Measurements from ENCODE around the gene IFT74. TPM values are rescaled to one million over a fixed set of nuclear protein-coding genes. Genes with fewer than 3 reads are reported as not detected.

Gene IFT74
- total and polyA plus RNA-seq, 2 of the 13 experiments (the other 11 are each of a cell fraction or from before 2014, with no cell fraction given) = 4.2 to 12.3 TPM

- TF ChIP-seq ZNF30 (CRISPR knock-in tag; IDR thresholded peaks at IDR 0.05) (no peak), ZNF138 (CRISPR knock-in tag; IDR thresholded peaks at IDR 0.05; ENCODE audit: low read depth) (no peak), NFKB2 (CRISPR knock-in tag; IDR thresholded peaks at IDR 0.05; ENCODE audit: borderline replicate concordance) (no peak), POLR2G (IDR thresholded peaks at IDR 0.05; ENCODE audit: low read depth, low read length) (no peak), YEATS2 (CRISPR knock-in tag; IDR thresholded peaks at IDR 0.05; ENCODE audit: borderline replicate concordance) (no peak), ZSCAN12 (CRISPR knock-in tag; IDR thresholded peaks at IDR 0.05) (no peak), THYN1 (CRISPR knock-in tag; IDR thresholded peaks at IDR 0.05; ENCODE audit: borderline replicate concordance, low read depth) (no peak), ZNF619 (CRISPR knock-in tag; IDR thresholded peaks at IDR 0.05) (no peak), TFDP2 (CRISPR knock-in tag; IDR thresholded peaks at IDR 0.05) (no peak), ZNF652 (CRISPR knock-in tag; IDR thresholded peaks at IDR 0.05; ENCODE audit: borderline replicate concordance, low read depth) (no peak), SAFB2 (CRISPR knock-in tag; IDR thresholded peaks at IDR 0.05; ENCODE audit: borderline replicate concordance, low read depth) (no peak), RORA (CRISPR knock-in tag; IDR thresholded peaks at IDR 0.05) (no peak), ZNF256 (CRISPR knock-in tag; conservative IDR thresholded peaks at IDR 0.05) (no peak), ZNF513 (CRISPR knock-in tag; conservative IDR thresholded peaks at IDR 0.05) (no peak), FOXK2 (IDR thresholded peaks at IDR 0.05) (no peak), ZNF678 (CRISPR knock-in tag; IDR thresholded peaks at IDR 0.05) (no peak), NFIC (IDR thresholded peaks at IDR 0.05; ENCODE audit: low read length) (no peak)
- no TSS peak for BruUV-seq (replicated peaks)
- no peaks in the 10 kb centered on the region for H3K4me1 ChIP-seq (ENCODE audit: insufficient read depth, low read length)
- ChIA-PET POLR2A (no interaction called here), CTCF (ENCODE audit: low intra/inter-chr PET ratio, low total read pairs) (no interaction called here)
- in situ Hi-C loops (cut with HindIII; ENCODE audit: extremely low pct_ligation_motif_present, low pct_unique_long_range_greater_than_20kb) (no loop called here), intact Hi-C loops (cut with micrococcal nuclease; ENCODE audit: unreplicated experiment) (loop anchor here (10.0 kb wide), 1 partner anchor 207 kb away; no protein-coding TSS in a partner anchor)
- H3K36me3 ChIP-seq (replicated peaks in 1 of 2; ENCODE audit: control insufficient read depth in 1 of 2, insufficient read depth in 2 of 2, low read length in 2 of 2) = no peaks in the 10 kb centered on the region
- FAIRE-seq (no peak), ATAC-seq (no peak), DNase-seq (ENCODE audit: low spot score) (no peak)
- WGBS (ENCODE audit: low lambda C conversion rate) = 68% methylated on average over 2 of the region's 2 CpGs
- no peak overlapping the region for H2AFZ ChIP-seq (ENCODE audit: low read length)
- H3K79me2 ChIP-seq (ENCODE audit: insufficient read depth, low read length) = no peaks in the 10 kb centered on the region
- no peaks in the 10 kb centered on the region for H3K9me3 ChIP-seq (ENCODE audit: low read length)
- no peak overlapping the region for H3K27ac ChIP-seq (ENCODE audit: extremely low read length, insufficient read depth, low read length)
- H3K4me3 ChIP-seq (replicated peaks in 1 of 3; ENCODE audit: insufficient read depth in 1 of 3, low read depth in 2 of 3, low read length in 3 of 3) = no peak overlapping the region
- no peak overlapping the region for H3K9ac ChIP-seq (ENCODE audit: insufficient read depth, low read depth, low read length)
- no peak overlapping the region for H3K4me2 ChIP-seq (ENCODE audit: low read depth, low read length)
- no peaks in the 10 kb centered on the region for H3K27me3 ChIP-seq (ENCODE audit: control insufficient read depth in 1 of 2, insufficient read depth in 2 of 2, low read length in 2 of 2)
- H4K20me1 ChIP-seq (ENCODE audit: insufficient read depth, low read length) = no peaks in the 10 kb centered on the region
These were observed 81.3 kb downstream of the IFT74 start for GRCh38 chr9:27037499-27037898.

Measured in HepG2 (cell line).